Vagina (tissue), 2 donors: ENCODE results near the gene SAT2. TPM values are rescaled to one million over a fixed set of nuclear protein-coding genes. Genes with fewer than 3 reads are reported as not detected.

Experiments
- DNase-seq, 2 donors: peaks; one replicate each; pipeline ENCODE4 v3.0.0-alpha.2; 2017; ENCODE audit errors: extremely low spot score in 2 of 2
- H3K27ac ChIP-seq: fragments of 200-600 bp; sonication (generic); one replicate; pipeline ENCODE4 v1.5.1; 2019
- H3K27me3 ChIP-seq: fragments of 200-600 bp; sonication (generic); one replicate; pipeline ENCODE4 v1.5.1; 2019
- H3K36me3 ChIP-seq, 2 donors: fragments of 200-600 bp; sonication (generic); one replicate each; pipeline ENCODE4 v1.5.1; 2017 to 2019
- H3K4me1 ChIP-seq: fragments of 200-600 bp; sonication (generic); one replicate; pipeline ENCODE4 v1.5.1; 2019
- H3K4me3 ChIP-seq, 2 donors: fragments of 200-600 bp; sonication (generic); 1 replicate in 1 of 2; 2 replicates in 1 of 2; pipeline ENCODE4 v1.5.1; 2016 to 2019
- H3K9me3 ChIP-seq: fragments of 200-600 bp; sonication (generic); one replicate; pipeline ENCODE4 v1.5.1; 2019
- CTCF ChIP-seq, 3 experiments: fragments of 450-650 bp in 2 of 3; fragments of 200-600 bp in 1 of 3; sonication (generic) in 1 of 3; IDR thresholded peaks; one replicate each; pipeline ENCODE4 v1.5.1; 2017 to 2019; ENCODE audit warnings: antibody characterized with exemption in 3 of 3, mild to moderate bottlenecking in 2 of 3, moderate library complexity in 2 of 3
- POLR2A ChIP-seq, 2 donors: fragments of 450-650 bp; IDR thresholded peaks; one replicate each; pipeline ENCODE4 v1.6.1; 2017; ENCODE audit warnings: antibody characterized with exemption in 2 of 2, mild to moderate bottlenecking in 2 of 2, moderate library complexity in 2 of 2
- POLR2AphosphoS5 ChIP-seq, 2 donors: sonication (generic); formaldehyde crosslinking; IDR thresholded peaks; one replicate each; pipeline ENCODE4 v1.9.0; 2017; ENCODE audit warnings: antibody characterized with exemption in 2 of 2, mild to moderate bottlenecking in 2 of 2, low read depth in 1 of 2; ENCODE audit not compliant: insufficient read depth in 1 of 2
- intact Hi-C: fragments of 100-400 bp; cut with DNase I; formaldehyde crosslinking; loops from one replicate; pipeline ENCODE4 v1.15.1; 2023
- total RNA-seq: library from RNA; depleted of rRNA; stranded (reverse); fragments of >200 nt; gene quantifications from one replicate; pipeline ENCODE4 v1.2.3, GENCODE V29; 2016

SAT2 gene
- total RNA-seq, 1 donor from 2014 or later, result 69.7 TPM

DNA sequence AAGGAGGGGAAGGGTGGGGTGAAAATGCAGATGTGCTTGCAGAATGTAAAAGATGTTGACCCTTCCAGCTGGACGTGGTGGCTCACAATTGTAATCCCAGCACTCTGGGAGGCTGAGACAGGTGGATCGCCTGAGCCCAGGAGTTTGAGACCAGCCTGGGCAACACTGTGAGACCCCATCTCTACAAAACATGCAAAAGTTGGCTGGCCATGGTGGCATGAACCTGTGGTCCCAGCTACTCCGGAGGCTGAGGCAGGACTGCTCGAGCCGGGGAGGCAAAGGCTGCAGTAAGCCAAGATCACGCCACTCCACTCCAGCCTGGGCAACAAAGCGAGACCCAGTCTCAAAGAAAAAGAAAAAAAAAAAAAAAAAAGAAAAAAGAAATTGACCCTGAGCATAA lies 40.9 kb upstream of the SAT2 start:
- H3K36me3 ChIP-seq, result peaks cover 5 to 51% of the 10 kb centered on the region in 2 donors
- no peaks in the 10 kb centered on the region for H3K4me1 ChIP-seq
- H3K27ac ChIP-seq, result no peak overlapping the region
- DNase-seq, result no peak
- H3K9me3 ChIP-seq, result no peaks in the 10 kb centered on the region
- H3K27me3 ChIP-seq, result no peaks in the 10 kb centered on the region
- no peak overlapping the region for H3K4me3 ChIP-seq
- TF ChIP-seq POLR2A (IDR thresholded peaks at IDR 0.05) (no peak), POLR2AphosphoS5 (IDR thresholded peaks at IDR 0.05; ENCODE audit: insufficient read depth in 1 of 2, low read depth in 1 of 2) (no peak), CTCF (IDR thresholded peaks at IDR 0.05) (no peak)
- intact Hi-C loops, result no loop called here

- Histone ChIP-seq H3K36me3 (peaks cover 0 to 45% of the 10 kb centered on the region in 2 donors), H3K9me3 (no peaks in the 10 kb centered on the region), H3K4me3 (no peak overlapping the region), H3K27me3 (no peaks in the 10 kb centered on the region), H3K27ac (no peak overlapping the region), H3K4me1 (no peaks in the 10 kb centered on the region)
- DNase-seq, result no peak
- no peak for TF ChIP-seq POLR2A (IDR thresholded peaks at IDR 0.05)
- TF ChIP-seq POLR2AphosphoS5 (IDR thresholded peaks at IDR 0.05; ENCODE audit: insufficient read depth in 1 of 2, low read depth in 1 of 2), result no peak
- no peak for TF ChIP-seq CTCF (IDR thresholded peaks at IDR 0.05)
- intact Hi-C loops, result no loop called here
Measured at GRCh38 chr17:7667656-7668406, 40.2 kb upstream of the SAT2 start.

- TF ChIP-seq POLR2AphosphoS5 (IDR thresholded peaks at IDR 0.05; ENCODE audit: insufficient read depth in 1 of 2, low read depth in 1 of 2) (no peak), POLR2A (IDR thresholded peaks at IDR 0.05) (no peak), CTCF (IDR thresholded peaks at IDR 0.05) (no peak)
- Histone ChIP-seq H3K27me3 (peaks cover 2% of the 10 kb centered on the region), H3K36me3 (no peaks in the 10 kb centered on the region), H3K9me3 (no peaks in the 10 kb centered on the region), H3K27ac (no peak overlapping the region), H3K4me1 (peaks cover 1% of the 10 kb centered on the region), H3K4me3 (no peak overlapping the region)
- intact Hi-C loops, result no loop called here
- DNase-seq, result no peak
Measured at GRCh38 chr17:7656958-7657609, 29.5 kb upstream of the SAT2 start.

DNA sequence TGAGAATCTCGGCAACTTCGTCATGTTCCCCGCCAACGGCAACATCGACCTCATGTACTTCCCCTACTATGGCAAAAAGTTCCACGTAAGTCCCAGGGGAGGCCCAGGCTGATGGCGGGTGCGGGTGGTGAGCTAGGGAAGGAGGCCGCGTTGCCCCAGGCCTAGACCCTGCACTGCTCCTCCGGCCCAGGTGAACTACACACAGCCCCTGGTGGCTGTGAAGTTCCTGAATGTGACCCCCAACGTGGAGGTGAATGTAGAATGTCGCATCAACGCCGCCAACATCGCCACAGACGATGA lies 27.9 kb upstream of the SAT2 start:
- no peak for DNase-seq
- H3K9me3 ChIP-seq, result no peaks in the 10 kb centered on the region
- no peaks in the 10 kb centered on the region for H3K36me3 ChIP-seq
- peaks cover 14% of the 10 kb centered on the region for H3K27me3 ChIP-seq
- H3K4me1 ChIP-seq, result peaks cover 17% of the 10 kb centered on the region
- intact Hi-C loops, result no loop called here
- H3K4me3 ChIP-seq, result no peak overlapping the region
- no peak overlapping the region for H3K27ac ChIP-seq
- no peak for TF ChIP-seq POLR2AphosphoS5 (IDR thresholded peaks at IDR 0.05; ENCODE audit: insufficient read depth in 1 of 2, low read depth in 1 of 2)
- no peak for TF ChIP-seq POLR2A (IDR thresholded peaks at IDR 0.05)
- TF ChIP-seq CTCF (IDR thresholded peaks at IDR 0.05), result no peak
